ENCODE data around the gene PRR5.
"Not testable (repeated sequence)": the region's sequence is repeated elsewhere in the genome, so short reads cannot be mapped to it uniquely, and the experiment has no call there.

The PRR5 gene

DNA sequence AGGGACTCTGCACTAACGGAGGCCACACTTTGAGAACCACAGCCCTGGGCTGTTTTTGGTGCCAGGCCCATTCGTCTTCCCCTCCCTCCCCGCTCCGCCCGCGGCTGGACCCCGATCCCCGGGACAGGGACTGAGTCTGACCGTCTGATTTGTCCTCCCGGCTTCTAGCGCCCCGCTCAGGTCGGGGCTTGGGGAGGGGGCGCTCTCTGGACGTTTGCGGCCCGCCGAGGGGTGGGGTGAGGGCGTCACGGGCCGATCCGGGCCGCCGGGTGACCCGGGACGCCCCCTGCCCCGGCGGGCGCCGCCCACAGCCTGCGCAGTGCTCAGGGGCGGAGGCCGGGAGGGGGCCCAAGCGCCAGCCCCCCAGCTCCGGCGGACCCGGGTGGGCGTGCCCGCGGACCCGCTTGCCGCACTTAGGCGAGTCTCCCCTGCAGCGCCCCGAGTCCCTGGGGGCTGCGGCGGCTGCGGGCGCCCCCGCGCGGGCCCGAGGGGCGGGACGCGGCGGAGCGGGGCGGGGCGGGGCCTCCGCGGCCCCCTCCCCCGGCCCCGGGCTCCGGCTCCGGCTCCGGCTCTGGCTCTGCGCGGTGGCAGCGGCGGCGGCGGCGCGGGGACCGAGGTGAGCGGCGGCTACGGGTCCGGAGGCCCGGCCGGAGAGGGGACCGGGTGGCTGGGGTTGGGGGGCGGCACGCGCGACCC is 33.7 kb upstream of the PRR5 start:
- Histone ChIP-seq H3K27me3 (ENCODE audit: insufficient read depth, insufficient read length) (peaks cover 5% of the 10 kb centered on the region), H3K9ac (ENCODE audit: insufficient read length, low read depth) (no peak overlapping the region), H3K36me3 (ENCODE audit: insufficient read depth, insufficient read length, low read length) (no peaks in the 10 kb centered on the region), H3K4me3 (ENCODE audit: insufficient read length, low read depth) (peak overlapping the region; percentile 45), H3K9me3 (ENCODE audit: insufficient read depth, low read length) (no peaks in the 10 kb centered on the region), H3K4me1 (ENCODE audit: insufficient read depth, insufficient read length) (peaks cover 4% of the 10 kb centered on the region)
- DNase-seq (ENCODE audit: low read depth, low spot score) = no peak
- TF ChIP-seq SUZ12 (IDR thresholded peaks at IDR 0.05; ENCODE audit: extremely low read depth, insufficient read depth, insufficient read length) = no peak
- TF ChIP-seq ZNF274 (IDR thresholded peaks at IDR 0.05; ENCODE audit: low read depth, low read length) = no peak
- no peak for TF ChIP-seq YY1 (IDR thresholded peaks at IDR 0.05; ENCODE audit: insufficient read depth, insufficient read length)

DNA sequence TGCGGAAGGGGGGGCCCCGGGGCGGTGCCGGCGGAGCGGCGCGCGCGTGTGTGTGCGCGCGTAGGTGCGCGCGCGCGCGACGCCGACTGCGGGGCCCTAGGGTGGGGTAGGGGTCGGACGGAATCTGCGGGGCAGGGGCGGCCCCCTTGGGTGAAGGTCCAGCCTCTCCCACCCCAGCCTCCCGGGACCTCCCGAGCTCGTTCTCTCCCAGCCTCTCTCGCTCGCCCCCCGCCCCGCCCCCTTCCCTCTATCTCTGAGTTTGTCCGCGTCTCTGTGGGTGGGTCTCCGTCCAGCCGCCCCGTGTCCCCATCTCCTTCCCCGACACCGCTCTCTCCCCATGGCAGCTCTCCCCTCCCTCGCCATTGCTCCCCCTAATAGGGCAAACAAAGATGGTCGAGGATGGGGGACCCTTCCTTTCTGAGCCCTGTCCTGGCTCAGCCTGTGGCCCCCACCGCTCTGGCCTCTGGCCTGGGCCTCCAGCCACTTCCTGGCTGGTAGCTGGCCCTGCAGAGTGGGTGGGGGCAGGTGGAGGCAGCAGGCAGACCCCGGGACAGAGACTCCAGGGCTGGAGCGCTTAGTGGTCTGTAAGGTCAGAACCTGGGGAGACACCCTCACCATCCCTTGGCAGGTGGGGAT is 33.0 kb upstream of the PRR5 start:
- Histone ChIP-seq H3K36me3 (ENCODE audit: insufficient read depth, insufficient read length, low read length) (no peaks in the 10 kb centered on the region), H3K4me1 (ENCODE audit: insufficient read depth, insufficient read length) (peaks cover 2% of the 10 kb centered on the region), H3K9ac (ENCODE audit: insufficient read length, low read depth) (peak overlapping the region; percentile 42), H3K4me3 (ENCODE audit: insufficient read length, low read depth) (peak overlapping the region; percentile 45), H3K9me3 (ENCODE audit: insufficient read depth, low read length) (no peaks in the 10 kb centered on the region), H3K27me3 (ENCODE audit: insufficient read depth, insufficient read length) (peaks cover 5% of the 10 kb centered on the region)
- no peak for TF ChIP-seq SUZ12 (IDR thresholded peaks at IDR 0.05; ENCODE audit: extremely low read depth, insufficient read depth, insufficient read length)
- no peak for TF ChIP-seq YY1 (IDR thresholded peaks at IDR 0.05; ENCODE audit: insufficient read depth, insufficient read length)
- no peak for TF ChIP-seq ZNF274 (IDR thresholded peaks at IDR 0.05; ENCODE audit: low read depth, low read length)
- DNase-seq (ENCODE audit: low read depth, low spot score) = no peak

DNA sequence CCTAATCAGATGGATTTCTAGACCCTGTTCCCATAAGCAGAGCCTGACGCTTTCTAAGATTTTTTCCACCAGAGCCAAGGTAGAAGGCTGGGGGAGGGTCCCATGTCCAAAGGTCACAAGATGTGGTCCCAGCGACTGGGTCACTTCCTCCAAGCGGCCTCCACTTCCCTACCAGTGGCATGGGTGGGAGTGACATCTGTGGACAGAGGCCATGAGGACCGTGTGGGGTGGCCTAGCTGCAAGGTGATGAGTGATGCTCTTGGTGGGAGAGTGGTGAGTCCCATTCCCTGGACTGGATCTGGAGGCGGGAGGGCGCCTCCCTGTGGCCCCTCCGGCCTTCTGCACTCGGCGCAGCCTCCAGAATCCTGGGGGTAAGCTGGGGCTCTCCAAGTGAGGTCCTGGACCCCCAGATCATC is 32.4 kb upstream of the PRR5 start:
- no peak for TF ChIP-seq SUZ12 (IDR thresholded peaks at IDR 0.05; ENCODE audit: extremely low read depth, insufficient read depth, insufficient read length)
- TF ChIP-seq YY1 (IDR thresholded peaks at IDR 0.05; ENCODE audit: insufficient read depth, insufficient read length) = no peak
- no peak for TF ChIP-seq ZNF274 (IDR thresholded peaks at IDR 0.05; ENCODE audit: low read depth, low read length)
- H3K9ac ChIP-seq (ENCODE audit: insufficient read length, low read depth) = no peak overlapping the region
- H3K9me3 ChIP-seq (ENCODE audit: insufficient read depth, low read length) = no peaks in the 10 kb centered on the region
- H3K4me3 ChIP-seq (ENCODE audit: insufficient read length, low read depth) = no peak overlapping the region
- no peak for DNase-seq (ENCODE audit: low read depth, low spot score)
- H3K36me3 ChIP-seq (ENCODE audit: insufficient read depth, insufficient read length, low read length) = no peaks in the 10 kb centered on the region
- peaks cover 5% of the 10 kb centered on the region for H3K27me3 ChIP-seq (ENCODE audit: insufficient read depth, insufficient read length)
- no peaks in the 10 kb centered on the region for H3K4me1 ChIP-seq (ENCODE audit: insufficient read depth, insufficient read length)

DNA sequence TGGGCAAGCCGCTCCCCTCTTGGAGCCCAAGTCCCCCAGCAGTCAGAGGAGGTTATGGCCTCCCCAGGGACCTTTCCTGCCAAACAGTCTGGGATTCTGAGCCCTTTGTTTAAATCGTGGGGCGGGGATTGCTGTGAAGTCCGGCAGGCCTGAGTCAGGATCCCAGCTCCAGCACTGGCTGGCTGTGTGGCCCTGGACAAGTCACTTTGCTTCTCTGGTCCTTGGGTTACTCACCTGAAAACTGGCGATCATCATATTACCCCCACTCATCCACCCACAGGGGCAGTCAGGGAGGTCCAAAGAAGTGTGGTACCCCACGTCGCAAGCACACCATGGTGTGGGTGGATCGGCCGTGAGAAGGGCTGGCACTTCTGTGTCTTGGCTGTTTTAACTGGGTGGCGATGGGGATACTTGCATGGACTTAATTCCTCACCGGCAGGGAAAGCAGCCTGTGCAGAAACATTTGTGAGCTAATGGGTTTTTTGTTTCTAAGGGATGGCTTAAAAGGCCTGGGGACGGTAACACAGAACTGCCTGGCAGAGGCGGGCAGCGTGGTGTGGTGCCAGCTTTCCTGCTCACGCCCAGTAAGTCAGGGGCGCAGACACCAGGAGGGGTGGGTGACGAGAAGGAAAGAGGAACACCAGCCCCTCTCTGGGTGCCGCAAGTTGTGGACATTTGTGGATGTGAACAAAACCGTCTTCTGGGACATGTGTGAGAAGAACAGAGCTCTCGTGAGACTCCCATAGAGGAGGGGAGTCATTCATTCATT is 31.6 kb upstream of the PRR5 start:
- TF ChIP-seq YY1 (IDR thresholded peaks at IDR 0.05; ENCODE audit: insufficient read depth, insufficient read length) (no peak), SUZ12 (IDR thresholded peaks at IDR 0.05; ENCODE audit: extremely low read depth, insufficient read depth, insufficient read length) (no peak), ZNF274 (IDR thresholded peaks at IDR 0.05; ENCODE audit: low read depth, low read length) (no peak)
- H3K9me3 ChIP-seq (ENCODE audit: insufficient read depth, low read length) = no peaks in the 10 kb centered on the region
- H3K27me3 ChIP-seq (ENCODE audit: insufficient read depth, insufficient read length) = peaks cover 5% of the 10 kb centered on the region
- no peak overlapping the region for H3K9ac ChIP-seq (ENCODE audit: insufficient read length, low read depth)
- no peak overlapping the region for H3K4me3 ChIP-seq (ENCODE audit: insufficient read length, low read depth)
- no peaks in the 10 kb centered on the region for H3K4me1 ChIP-seq (ENCODE audit: insufficient read depth, insufficient read length)
- no peak for DNase-seq (ENCODE audit: low read depth, low spot score)
- no peaks in the 10 kb centered on the region for H3K36me3 ChIP-seq (ENCODE audit: insufficient read depth, insufficient read length, low read length)

DNA sequence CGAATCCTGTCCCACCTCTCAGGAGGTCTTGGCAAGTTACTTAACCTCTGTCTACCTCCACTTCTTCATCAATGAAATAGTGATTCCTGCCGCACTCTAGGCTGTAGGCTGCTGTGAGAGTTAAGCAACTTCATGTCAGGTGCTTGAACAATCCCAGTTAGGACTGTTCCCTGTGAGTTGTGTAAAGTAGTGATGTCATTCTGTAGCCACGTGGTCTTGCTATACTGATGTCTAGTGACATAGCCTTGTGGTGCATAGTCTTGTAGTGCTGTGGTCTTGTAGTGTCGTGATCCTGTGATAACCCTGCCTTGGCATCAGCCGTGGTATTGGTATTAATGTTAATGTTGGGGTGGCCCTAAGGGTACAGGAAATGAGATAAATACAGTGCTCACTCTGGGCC is 30.3 kb upstream of the PRR5 start:
- Histone ChIP-seq H3K36me3 (ENCODE audit: insufficient read depth, insufficient read length, low read length) (no peaks in the 10 kb centered on the region), H3K9me3 (ENCODE audit: insufficient read depth, low read length) (no peaks in the 10 kb centered on the region), H3K9ac (ENCODE audit: insufficient read length, low read depth) (no peak overlapping the region), H3K4me3 (ENCODE audit: insufficient read length, low read depth) (no peak overlapping the region), H3K27me3 (ENCODE audit: insufficient read depth, insufficient read length) (peaks cover 5% of the 10 kb centered on the region), H3K4me1 (ENCODE audit: insufficient read depth, insufficient read length) (peaks cover 4% of the 10 kb centered on the region)
- no peak for TF ChIP-seq SUZ12 (IDR thresholded peaks at IDR 0.05; ENCODE audit: extremely low read depth, insufficient read depth, insufficient read length)
- TF ChIP-seq ZNF274 (IDR thresholded peaks at IDR 0.05; ENCODE audit: low read depth, low read length) = no peak
- no peak for TF ChIP-seq YY1 (IDR thresholded peaks at IDR 0.05; ENCODE audit: insufficient read depth, insufficient read length)
- DNase-seq (ENCODE audit: low read depth, low spot score) = no peak

DNA sequence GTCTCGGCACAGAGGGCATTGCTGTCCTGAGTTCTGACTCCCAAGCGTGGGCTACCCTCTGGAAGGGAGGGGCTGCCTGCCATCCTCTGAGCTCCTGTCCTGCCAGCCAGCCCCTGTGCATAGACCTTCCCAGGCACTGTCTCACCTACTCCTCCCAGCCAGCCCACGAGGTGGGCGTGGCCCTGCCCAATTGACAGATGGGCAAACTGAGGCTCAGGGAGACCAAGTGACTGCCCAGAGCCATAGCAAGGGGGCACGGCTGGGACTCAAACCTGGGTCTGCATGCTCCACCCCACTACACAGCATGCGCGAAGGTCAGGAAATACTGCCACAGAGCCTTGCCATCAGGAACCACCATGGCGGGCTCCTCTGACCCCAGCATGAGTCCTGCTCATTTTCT is 29.4 kb upstream of the PRR5 start:
- Histone ChIP-seq H3K9me3 (ENCODE audit: insufficient read depth, low read length) (no peaks in the 10 kb centered on the region), H3K4me3 (ENCODE audit: insufficient read length, low read depth) (no peak overlapping the region), H3K27me3 (ENCODE audit: insufficient read depth, insufficient read length) (peaks cover 5% of the 10 kb centered on the region), H3K4me1 (ENCODE audit: insufficient read depth, insufficient read length) (peaks cover 8% of the 10 kb centered on the region), H3K9ac (ENCODE audit: insufficient read length, low read depth) (no peak overlapping the region), H3K36me3 (ENCODE audit: insufficient read depth, insufficient read length, low read length) (no peaks in the 10 kb centered on the region)
- TF ChIP-seq SUZ12 (IDR thresholded peaks at IDR 0.05; ENCODE audit: extremely low read depth, insufficient read depth, insufficient read length) (no peak), YY1 (IDR thresholded peaks at IDR 0.05; ENCODE audit: insufficient read depth, insufficient read length) (no peak), ZNF274 (IDR thresholded peaks at IDR 0.05; ENCODE audit: low read depth, low read length) (no peak)
- no peak for DNase-seq (ENCODE audit: low read depth, low spot score)

DNA sequence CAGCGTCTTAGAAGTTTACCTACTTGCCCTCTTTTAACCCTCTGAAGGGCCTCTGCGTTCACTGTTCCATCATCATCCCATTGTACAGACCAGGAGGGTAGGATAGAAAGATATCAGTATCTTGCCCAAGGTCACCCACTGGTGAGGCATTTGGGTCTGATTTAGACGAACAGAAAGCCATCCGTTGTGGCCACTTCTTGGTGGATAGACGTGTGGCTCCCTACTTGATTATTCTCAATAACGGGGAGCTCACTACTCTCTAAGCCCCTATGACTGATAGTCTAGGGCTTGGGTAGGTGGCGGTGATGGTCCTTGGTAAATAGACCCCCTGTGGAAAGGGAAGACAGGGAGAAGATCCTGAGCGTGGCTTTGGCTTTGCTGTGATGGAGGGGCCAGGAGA is 28.6 kb upstream of the PRR5 start:
- Histone ChIP-seq H3K4me1 (ENCODE audit: insufficient read depth, insufficient read length) (peaks cover 10% of the 10 kb centered on the region), H3K4me3 (ENCODE audit: insufficient read length, low read depth) (no peak overlapping the region), H3K9ac (ENCODE audit: insufficient read length, low read depth) (no peak overlapping the region), H3K27me3 (ENCODE audit: insufficient read depth, insufficient read length) (peaks cover 5% of the 10 kb centered on the region), H3K36me3 (ENCODE audit: insufficient read depth, insufficient read length, low read length) (no peaks in the 10 kb centered on the region), H3K9me3 (ENCODE audit: insufficient read depth, low read length) (no peaks in the 10 kb centered on the region)
- no peak for TF ChIP-seq SUZ12 (IDR thresholded peaks at IDR 0.05; ENCODE audit: extremely low read depth, insufficient read depth, insufficient read length)
- TF ChIP-seq ZNF274 (IDR thresholded peaks at IDR 0.05; ENCODE audit: low read depth, low read length) = no peak
- TF ChIP-seq YY1 (IDR thresholded peaks at IDR 0.05; ENCODE audit: insufficient read depth, insufficient read length) = no peak
- no peak for DNase-seq (ENCODE audit: low read depth, low spot score)

DNA sequence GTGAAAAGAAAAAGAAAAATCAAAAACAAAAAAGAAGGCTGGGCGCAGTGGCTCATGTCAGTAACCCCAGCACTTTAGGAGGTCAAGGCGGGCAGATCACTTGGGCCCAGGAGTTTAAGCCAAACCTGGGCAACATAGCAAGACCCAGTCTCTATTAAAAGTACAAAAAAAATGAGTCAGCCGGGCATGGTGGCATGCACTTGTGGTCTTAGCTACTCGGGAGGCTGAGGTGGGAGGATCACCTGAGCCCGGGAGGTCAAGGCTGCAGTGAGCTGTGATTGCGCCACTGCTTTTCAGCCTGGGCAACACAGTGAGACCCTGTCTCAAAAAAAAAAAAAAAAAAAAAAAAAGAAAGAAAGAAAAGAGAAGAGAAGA is 26.0 kb upstream of the PRR5 start:
- not testable (repeated sequence) for DNase-seq (ENCODE audit: low read depth, low spot score); H3K9me3 ChIP-seq (ENCODE audit: insufficient read depth, low read length); H3K4me3 ChIP-seq (ENCODE audit: insufficient read length, low read depth); H3K9ac ChIP-seq (ENCODE audit: insufficient read length, low read depth); H3K27me3 ChIP-seq (ENCODE audit: insufficient read depth, insufficient read length); H3K36me3 ChIP-seq (ENCODE audit: insufficient read depth, insufficient read length, low read length)
- H3K4me1 ChIP-seq (ENCODE audit: insufficient read depth, insufficient read length) = peaks cover 20% of the 10 kb centered on the region
